ENCODE data around the gene N4BP2L2. TPM values are rescaled to one million over a fixed set of nuclear protein-coding genes. Genes with fewer than 3 reads are reported as not detected.
A peak's percentile ranks its signal among the peaks of the same experiment; 100 is the strongest.

N4BP2L2 gene
- total and polyA plus RNA-seq, 2 of the 4 experiments (the other 2 are of a cell fraction): 28.7 to 34.6 TPM

DNA sequence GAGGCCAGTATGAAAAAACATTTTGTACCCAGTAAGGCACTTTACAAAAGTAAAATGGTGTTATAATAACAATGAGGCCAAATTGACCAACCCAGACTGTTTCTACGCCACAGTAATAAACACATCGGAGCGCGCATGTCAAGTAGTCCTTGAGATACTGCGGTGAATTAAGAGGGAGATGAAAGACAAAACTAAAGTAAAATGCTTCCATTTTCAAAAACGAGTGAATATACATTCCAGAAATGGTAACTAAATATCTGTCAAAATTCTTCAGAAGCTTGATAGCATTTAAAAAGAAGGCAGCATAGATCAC is 129.6 kb downstream of the N4BP2L2 start:
- no peak overlapping the region for H3K4me3 ChIP-seq (ENCODE audit: insufficient read depth, low read depth, low read length)
- H2AK9ac ChIP-seq (replicated peaks; ENCODE audit: low read depth, low read length, poor library complexity): no peak overlapping the region
- no peak overlapping the region; a peak in 1 of 4 replicates for H4K8ac ChIP-seq (ENCODE audit: low read depth in 2 of 2, low read length in 2 of 2)
- CTCF ChIA-PET: interaction anchor here (1.0 kb wide), 1 partner anchor 10 kb away, joined by 3 read pairs; no protein-coding TSS in a partner anchor
- DNase-seq (no peak), ATAC-seq (ENCODE audit: low read depth) (peak; percentile 16; the same call in 1 of the 2 replicates)
- dilution Hi-C loops (cut with HindIII; ENCODE audit: low sequenced_read_pairs, unreplicated experiment) (no loop called here), intact Hi-C loops (cut with micrococcal nuclease) (no loop called here), in situ Hi-C loops (cut with MboI; ENCODE audit: low sequenced_read_pairs) (no loop called here)
- no peak overlapping the region for H3K14ac ChIP-seq (replicated peaks; ENCODE audit: low read depth, low read length)
- H3K56ac ChIP-seq (ENCODE audit: extremely low read depth, insufficient read depth, low read length): no peak overlapping the region
- H3K4me1 ChIP-seq (ENCODE audit: control insufficient read depth, insufficient read depth, low read length): peaks cover 5% of the 10 kb centered on the region
- POLR2A ChIA-PET (ENCODE audit: unreplicated experiment): no interaction called here
- no TSS peak for BruUV-seq (replicated peaks)
- no peaks in the 10 kb centered on the region for H3K9me1 ChIP-seq (ENCODE audit: insufficient read depth, low read length)
- H2BK15ac ChIP-seq (ENCODE audit: low read depth, low read length): no peak overlapping the region
- no peak overlapping the region for H3K4me2 ChIP-seq (ENCODE audit: low read depth, low read length)
- H3K23ac ChIP-seq (ENCODE audit: low read depth, low read length): no peak overlapping the region
- no peak overlapping the region for H3K4ac ChIP-seq (ENCODE audit: low read depth, low read length)
- no peak overlapping the region for H4K91ac ChIP-seq (ENCODE audit: insufficient read depth, low read depth, low read length)
- WGBS, 2 experiments (ENCODE audit: extremely low coverage in 2 of 2, insufficient read length in 1 of 2): no CpG with 5 or more reads among the region's 6 CpGs
- no peak overlapping the region for H2AFZ ChIP-seq (replicated peaks; ENCODE audit: low read length, poor library complexity)
- no peak overlapping the region for H3K27ac ChIP-seq (ENCODE audit: insufficient read depth, low read length)
- no peaks in the 10 kb centered on the region for H3K36me3 ChIP-seq (ENCODE audit: control insufficient read depth, insufficient read depth, low read length)
- H4K20me1 ChIP-seq (ENCODE audit: insufficient read depth, low read length): no peaks in the 10 kb centered on the region
- TF ChIP-seq SMC3 (IDR thresholded peaks at IDR 0.05; ENCODE audit: low read depth, low read length) (no peak), MXI1 (IDR thresholded peaks at IDR 0.05; ENCODE audit: borderline replicate concordance, low read depth, low read length) (no peak), RFX5 (IDR thresholded peaks at IDR 0.05; ENCODE audit: low read depth, low read length) (no peak), NFE2L2 (IDR thresholded peaks at IDR 0.05; ENCODE audit: low read depth, low read length) (no peak), POLR2A (IDR thresholded peaks at IDR 0.05; ENCODE audit: low read depth, low read length) (no peak), BHLHE40 (IDR thresholded peaks at IDR 0.05; ENCODE audit: low read depth, low read length) (no peak), RAD21 (IDR thresholded peaks at IDR 0.05; ENCODE audit: low read length) (no peak), CHD1 (IDR thresholded peaks at IDR 0.05; ENCODE audit: low read depth, low read length) (no peak), MAZ (IDR thresholded peaks at IDR 0.05; ENCODE audit: borderline replicate concordance, low read depth, low read length) (no peak), MAFK (IDR thresholded peaks at IDR 0.05; ENCODE audit: low read depth, low read length) (no peak), CEBPB (IDR thresholded peaks at IDR 0.05; ENCODE audit: low read depth, low read length) (no peak), RCOR1 (IDR thresholded peaks at IDR 0.05; ENCODE audit: insufficient replicate concordance, low read length) (no peak), FOS (IDR thresholded peaks at IDR 0.05; ENCODE audit: low read depth, low read length) (no peak)
- TF ChIP-seq, protein P1, sequence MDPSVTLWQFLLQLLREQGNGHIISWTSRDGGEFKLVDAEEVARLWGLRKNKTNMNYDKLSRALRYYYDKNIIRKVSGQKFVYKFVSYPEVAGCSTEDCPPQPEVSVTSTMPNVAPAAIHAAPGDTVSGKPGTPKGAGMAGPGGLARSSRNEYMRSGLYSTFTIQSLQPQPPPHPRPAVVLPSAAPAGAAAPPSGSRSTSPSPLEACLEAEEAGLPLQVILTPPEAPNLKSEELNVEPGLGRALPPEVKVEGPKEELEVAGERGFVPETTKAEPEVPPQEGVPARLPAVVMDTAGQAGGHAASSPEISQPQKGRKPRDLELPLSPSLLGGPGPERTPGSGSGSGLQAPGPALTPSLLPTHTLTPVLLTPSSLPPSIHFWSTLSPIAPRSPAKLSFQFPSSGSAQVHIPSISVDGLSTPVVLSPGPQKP (IDR thresholded peaks at IDR 0.05; ENCODE audit: borderline replicate concordance, low read depth, low read length): no peak
- TF ChIP-seq, protein P2, sequence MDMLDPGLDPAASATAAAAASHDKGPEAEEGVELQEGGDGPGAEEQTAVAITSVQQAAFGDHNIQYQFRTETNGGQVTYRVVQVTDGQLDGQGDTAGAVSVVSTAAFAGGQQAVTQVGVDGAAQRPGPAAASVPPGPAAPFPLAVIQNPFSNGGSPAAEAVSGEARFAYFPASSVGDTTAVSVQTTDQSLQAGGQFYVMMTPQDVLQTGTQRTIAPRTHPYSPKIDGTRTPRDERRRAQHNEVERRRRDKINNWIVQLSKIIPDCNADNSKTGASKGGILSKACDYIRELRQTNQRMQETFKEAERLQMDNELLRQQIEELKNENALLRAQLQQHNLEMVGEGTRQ (IDR thresholded peaks at IDR 0.05; ENCODE audit: low read depth, low read length): no peak
- TF ChIP-seq, protein P3, sequence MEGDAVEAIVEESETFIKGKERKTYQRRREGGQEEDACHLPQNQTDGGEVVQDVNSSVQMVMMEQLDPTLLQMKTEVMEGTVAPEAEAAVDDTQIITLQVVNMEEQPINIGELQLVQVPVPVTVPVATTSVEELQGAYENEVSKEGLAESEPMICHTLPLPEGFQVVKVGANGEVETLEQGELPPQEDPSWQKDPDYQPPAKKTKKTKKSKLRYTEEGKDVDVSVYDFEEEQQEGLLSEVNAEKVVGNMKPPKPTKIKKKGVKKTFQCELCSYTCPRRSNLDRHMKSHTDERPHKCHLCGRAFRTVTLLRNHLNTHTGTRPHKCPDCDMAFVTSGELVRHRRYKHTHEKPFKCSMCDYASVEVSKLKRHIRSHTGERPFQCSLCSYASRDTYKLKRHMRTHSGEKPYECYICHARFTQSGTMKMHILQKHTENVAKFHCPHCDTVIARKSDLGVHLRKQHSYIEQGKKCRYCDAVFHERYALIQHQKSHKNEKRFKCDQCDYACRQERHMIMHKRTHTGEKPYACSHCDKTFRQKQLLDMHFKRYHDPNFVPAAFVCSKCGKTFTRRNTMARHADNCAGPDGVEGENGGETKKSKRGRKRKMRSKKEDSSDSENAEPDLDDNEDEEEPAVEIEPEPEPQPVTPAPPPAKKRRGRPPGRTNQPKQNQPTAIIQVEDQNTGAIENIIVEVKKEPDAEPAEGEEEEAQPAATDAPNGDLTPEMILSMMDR (conservative IDR thresholded peaks at IDR 0.05; ENCODE audit: low read depth, low read length): no peak
- no peaks in the 10 kb centered on the region for H3K9me3 ChIP-seq (ENCODE audit: control insufficient read depth, insufficient read depth, low read length)
- H3K18ac ChIP-seq (ENCODE audit: low read depth, low read length): no peak overlapping the region
- H2BK20ac ChIP-seq (ENCODE audit: low read depth, low read length): no peak overlapping the region
- H3K79me1 ChIP-seq (ENCODE audit: low read depth in 1 of 2, low read length in 2 of 2): no peaks in the 10 kb centered on the region
- H4K5ac ChIP-seq (ENCODE audit: low read depth, low read length): no peak overlapping the region
- H2BK5ac ChIP-seq (ENCODE audit: low read depth, low read length, poor library complexity, severe bottlenecking): no peak overlapping the region
- H2AK5ac ChIP-seq (ENCODE audit: low read depth, low read length): no peak overlapping the region
- H3K27me3 ChIP-seq (ENCODE audit: control insufficient read depth, insufficient read depth, low read length): no peaks in the 10 kb centered on the region
- no peak overlapping the region for H2BK120ac ChIP-seq (ENCODE audit: low read depth, low read length)
- no peak overlapping the region for H3K9ac ChIP-seq (ENCODE audit: low read depth, low read length)

Data from IMR-90 (cell line).